SKM-1 treated with dmso at 0.1 percent for 144 hours (cell line): ENCODE data around the gene SHROOM3.

Experiments used
- DNase-seq: peaks from one replicate; lab custom pipeline; 2025; ENCODE audit not compliant: unreplicated experiment; lab: John Stamatoyannopoulos, UW

The SHROOM3 gene

GRCh38 chr4:76563454-76564122 lies 128.6 kb downstream of the SHROOM3 start:
- DNase-seq, result no peak

GRCh38 chr4:76564123-76564915 lies 129.3 kb downstream of the SHROOM3 start:
- DNase-seq, result no peak

- no peak for DNase-seq
Observed at GRCh38 chr4:76568262-76568661, 133.2 kb downstream of the SHROOM3 start.

GRCh38 chr4:76569225-76569624 lies 134.2 kb downstream of the SHROOM3 start:
- DNase-seq, result peak; percentile 24

- DNase-seq, result no peak
Observed at GRCh38 chr4:76569706-76570105, 134.7 kb downstream of the SHROOM3 start.

GRCh38 chr4:76570141-76570973 lies 135.3 kb downstream of the SHROOM3 start:
- no peak for DNase-seq

- no peak for DNase-seq
Observed at GRCh38 chr4:76571274-76571673, 136.2 kb downstream of the SHROOM3 start.

- no peak for DNase-seq
Observed at GRCh38 chr4:76572224-76572623, 137.2 kb downstream of the SHROOM3 start.

GRCh38 chr4:76576824-76577223 lies 141.8 kb downstream of the SHROOM3 start:
- DNase-seq, result no peak

GRCh38 chr4:76578002-76578560 lies 143.1 kb downstream of the SHROOM3 start:
- no peak for DNase-seq

GRCh38 chr4:76579596-76580375 lies 144.8 kb downstream of the SHROOM3 start:
- DNase-seq, result no peak

GRCh38 chr4:76581077-76581962 lies 146.3 kb downstream of the SHROOM3 start:
- no peak for DNase-seq

- no peak for DNase-seq
Observed at GRCh38 chr4:76582074-76582816, 147.2 kb downstream of the SHROOM3 start.

GRCh38 chr4:76582817-76583087 lies 147.7 kb downstream of the SHROOM3 start:
- no peak for DNase-seq

GRCh38 chr4:76584241-76585152 lies 149.5 kb downstream of the SHROOM3 start:
- no peak for DNase-seq

- DNase-seq, result no peak
Observed at GRCh38 chr4:76585272-76585671, 150.2 kb downstream of the SHROOM3 start.

GRCh38 chr4:76585897-76586360 lies 150.9 kb downstream of the SHROOM3 start:
- DNase-seq, result no peak

GRCh38 chr4:76588274-76588673 lies 153.2 kb downstream of the SHROOM3 start:
- DNase-seq, result no peak
